HG02623 (cell line): Measurements from ENCODE around the gene DALRD3.
A peak's percentile ranks its signal among the peaks of the same experiment; 100 is the strongest.
"Not testable (repeated sequence)": the region's sequence is repeated elsewhere in the genome, so short reads cannot be mapped to it uniquely, and the experiment has no call there.

ENCODE experiments used
- ATAC-seq: cut with Tn5 transposase; IDR thresholded peaks from one replicate; pipeline ENCODE4 v1.9.1; 2021; ENCODE audit warnings: moderate library complexity; ENCODE audit not compliant: unreplicated experiment

DALRD3 gene

DNA sequence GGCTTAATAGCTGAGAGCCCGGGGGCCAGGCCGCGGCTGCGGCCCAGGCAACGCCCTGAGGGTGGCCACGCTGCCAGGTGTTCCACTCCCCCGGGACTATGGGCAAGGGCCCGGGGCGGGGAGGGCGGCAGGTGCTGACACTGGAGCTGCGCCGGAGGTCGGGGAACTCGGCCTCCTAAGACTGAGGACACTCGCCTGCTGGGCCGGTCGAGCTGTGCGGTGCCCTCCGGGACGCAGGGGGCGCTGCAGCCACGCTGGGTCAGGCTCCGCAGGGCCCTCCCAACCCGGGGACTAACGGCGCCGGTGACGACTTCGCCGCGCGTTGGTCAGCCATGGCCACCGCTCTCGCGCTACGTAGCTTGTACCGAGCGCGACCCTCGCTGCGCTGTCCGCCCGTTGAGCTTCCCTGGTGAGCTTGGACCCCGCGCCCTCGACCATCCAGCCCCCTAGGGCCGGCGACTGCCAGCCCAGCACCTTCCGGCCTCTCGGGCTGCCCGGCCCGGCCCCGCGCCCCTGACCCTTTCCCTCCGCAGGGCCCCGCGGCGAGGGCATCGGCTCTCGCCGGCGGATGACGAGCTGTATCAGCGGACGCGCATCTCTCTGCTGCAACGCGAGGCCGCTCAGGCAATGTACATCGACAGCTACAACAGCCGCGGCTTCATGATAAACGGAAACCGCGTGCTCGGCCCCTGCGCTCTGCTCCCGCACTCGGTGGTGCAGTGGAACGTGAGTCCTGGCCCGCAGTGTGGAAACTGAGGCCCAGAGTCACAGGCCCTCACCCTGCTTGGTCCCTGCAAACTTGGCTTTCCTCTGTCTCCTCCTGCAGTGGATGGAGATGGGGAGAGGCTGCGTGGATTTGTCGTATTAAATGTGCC, 3.7 kb upstream of the DALRD3 start, which contains the start of gene NDUFAF3:
Gene NDUFAF3, plus strand, starts transcription at position 309 of the 875 bp plus-strand sequence. Its CDS starts 24 bp downstream, at position 333.
- peak; percentile 43 for ATAC-seq

DNA sequence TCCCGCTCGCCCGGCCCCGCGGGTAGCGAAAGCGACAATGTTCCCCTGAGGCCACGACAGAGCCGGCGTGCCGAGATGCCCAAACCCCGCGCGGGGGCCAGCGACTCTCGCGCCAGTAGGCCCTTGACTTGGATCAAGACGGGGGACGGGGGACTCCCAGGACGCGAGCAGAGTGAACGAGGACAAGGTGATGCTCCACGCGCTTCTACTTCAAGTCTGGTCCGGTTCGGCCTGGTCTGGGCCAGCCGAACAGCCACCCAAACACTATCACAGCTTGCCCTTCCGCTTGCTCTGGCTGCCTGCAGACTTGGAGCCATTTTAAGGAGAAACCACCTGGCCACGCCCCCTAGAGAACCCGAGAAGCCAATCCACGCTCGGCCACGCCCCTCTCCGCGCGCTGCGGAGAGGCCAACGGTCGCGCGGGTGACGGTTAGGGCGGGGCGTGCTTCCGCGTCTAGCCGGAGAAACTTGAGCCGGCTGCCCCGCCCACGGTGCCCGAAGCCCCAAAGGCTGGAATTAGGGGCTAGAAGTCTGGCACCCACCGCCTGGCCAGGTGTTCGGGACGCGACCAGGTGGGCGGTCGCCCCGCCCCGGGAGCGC, 2.9 kb upstream of the DALRD3 start:
- ATAC-seq, result peak; percentile 50

DNA sequence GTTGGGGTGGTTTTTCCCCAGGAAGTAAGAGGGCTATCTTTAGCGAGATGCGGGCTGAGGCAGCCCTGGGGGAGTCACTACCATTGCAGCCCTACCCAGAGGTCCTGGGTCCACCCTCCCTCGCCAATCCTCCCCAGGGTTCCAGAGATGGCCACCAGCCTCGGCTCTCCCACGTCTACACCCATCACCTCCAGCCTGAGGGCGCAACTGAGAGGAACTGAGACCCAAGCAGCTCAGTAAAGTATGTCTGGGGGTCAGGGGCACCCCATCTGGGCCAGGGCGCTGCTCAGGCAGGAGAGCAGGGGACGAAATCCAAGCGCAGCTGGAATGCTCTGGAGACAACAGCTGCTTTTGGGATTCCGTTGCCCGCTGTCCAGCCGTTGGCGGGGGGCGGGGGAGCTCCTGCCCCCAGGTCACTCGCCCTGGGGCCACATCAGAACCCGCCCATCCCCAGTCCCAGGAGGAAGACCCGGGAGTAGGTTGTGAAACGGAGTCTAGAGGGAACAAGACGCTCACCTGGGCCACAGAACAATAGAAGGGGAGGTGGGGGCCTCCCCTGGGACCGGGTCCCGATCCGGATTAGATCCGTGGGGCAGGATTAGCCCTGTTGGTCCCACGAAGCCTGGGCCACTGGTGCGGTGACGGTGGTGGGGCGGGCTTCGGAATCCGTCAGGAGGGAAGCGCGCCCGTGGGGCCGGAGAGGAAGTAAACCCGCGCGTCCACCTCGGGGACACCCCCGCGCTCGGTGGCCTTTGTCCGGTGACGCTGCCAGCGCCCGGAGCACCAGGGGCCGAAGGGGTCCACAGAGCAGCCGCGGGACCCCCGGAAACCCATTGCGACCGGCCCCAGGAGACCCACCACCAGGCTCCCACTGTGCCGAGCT, 2.2 kb upstream of the DALRD3 start:
- ATAC-seq, result no peak

DNA sequence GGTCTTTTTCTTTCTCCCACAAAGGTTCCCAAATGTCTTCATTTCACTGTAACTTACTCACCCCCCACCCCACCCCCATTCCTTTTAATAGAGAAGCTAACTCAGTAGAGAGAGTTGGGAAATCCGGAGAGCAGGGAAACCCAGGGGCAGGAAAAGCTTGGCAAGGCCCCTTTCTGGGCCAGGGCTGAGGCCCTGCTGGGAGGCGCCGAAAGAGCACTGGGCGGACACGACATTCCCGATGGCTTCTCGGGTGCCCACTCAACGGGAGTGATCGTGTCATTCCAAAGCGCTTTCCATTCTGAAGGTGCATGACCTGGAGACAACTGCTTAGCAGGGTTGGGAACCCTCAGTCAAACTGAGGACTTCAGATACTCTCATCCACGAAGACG, 1.6 kb upstream of the DALRD3 start:
- no peak for ATAC-seq

DNA sequence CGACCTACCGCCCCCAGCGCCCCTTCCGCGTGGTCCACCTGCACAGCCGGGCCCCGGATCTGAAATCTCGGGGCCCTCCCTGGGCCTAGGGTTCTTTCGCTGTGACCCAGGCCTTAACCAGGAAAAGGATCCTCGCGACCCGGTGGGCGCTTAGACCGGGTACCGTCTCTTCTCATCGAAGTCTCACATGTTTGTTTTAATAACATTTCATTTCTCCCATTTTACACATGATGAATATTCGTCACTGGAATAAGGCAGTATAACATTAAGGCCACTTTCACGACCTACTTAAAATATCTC, 277 bp upstream of the DALRD3 start:
- no peak for ATAC-seq

DNA sequence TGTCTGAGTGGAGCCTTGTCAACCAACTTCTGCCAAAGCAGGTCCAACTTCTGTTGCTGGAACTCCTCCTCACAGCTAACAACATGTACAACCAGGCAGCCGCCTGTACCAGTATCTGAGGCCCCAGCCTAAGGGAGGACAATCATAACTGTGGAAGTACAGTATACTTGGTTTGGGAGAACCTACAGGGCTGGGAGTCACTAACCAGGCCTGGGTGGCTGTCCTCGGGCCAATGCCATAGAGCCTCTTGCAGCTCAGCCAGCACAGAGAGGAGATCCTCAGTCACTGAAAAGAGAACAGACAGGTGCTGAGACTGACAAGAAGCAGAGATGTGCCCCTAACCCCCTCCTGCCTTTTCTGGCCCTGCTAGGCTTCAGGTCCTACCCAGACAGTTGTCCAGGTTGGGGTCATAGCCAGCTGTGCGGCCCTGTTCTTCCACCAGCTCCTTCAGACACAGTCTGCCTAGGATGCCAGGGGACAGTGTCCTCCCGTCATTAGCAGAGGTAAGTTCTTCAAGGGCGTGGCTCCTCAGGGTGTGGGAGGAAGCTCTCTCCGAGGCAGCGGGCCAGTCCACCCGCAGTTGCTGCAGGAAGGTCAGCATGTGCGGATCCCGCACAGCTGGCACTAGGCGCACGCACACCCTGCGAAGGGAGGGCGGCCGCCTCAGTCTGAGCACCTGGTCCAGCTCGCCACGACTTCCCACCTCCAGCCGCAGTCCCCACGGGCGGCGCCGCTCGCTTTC, 980 bp downstream of the DALRD3 start:
- ATAC-seq, result no peak

DNA sequence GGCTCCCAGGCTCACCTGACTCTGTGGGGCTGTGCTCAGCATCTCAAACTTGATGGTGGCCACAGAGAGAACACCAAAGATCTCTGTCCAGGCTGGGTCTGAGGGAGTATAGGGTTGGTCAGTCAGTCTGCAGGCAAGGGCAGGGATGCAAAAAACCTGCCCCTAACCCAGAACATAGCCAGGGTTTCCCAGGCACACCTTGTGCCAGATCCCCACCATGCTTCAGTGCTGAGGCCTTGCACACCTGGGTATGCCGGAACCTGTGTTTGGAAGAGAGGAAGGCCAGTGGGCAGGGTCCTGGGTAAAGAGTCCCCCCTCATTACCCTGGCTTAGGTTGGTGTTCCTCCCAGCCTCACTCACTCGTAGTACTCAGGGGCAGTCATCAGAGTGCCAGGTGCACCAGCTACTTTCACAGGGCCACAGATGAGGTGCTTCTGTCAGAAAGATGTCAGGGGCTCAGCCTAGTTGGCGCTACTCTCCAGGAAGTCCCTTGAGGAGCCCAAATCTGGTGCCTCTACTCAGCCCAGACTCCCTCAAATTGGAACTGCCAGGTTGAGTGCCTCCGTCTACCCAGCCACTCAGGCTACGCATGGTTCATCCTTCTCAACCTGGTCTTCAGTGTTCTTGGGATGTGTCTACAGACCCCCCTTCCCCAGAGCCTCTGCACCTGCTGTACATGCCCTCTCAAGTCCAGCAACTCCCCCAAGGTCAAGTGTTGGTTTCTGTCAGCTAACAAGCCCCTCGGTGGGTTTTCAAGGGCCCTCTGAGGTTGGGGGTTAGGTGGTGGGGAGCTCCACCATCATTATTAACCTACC, 1.8 kb downstream of the DALRD3 start:
- ATAC-seq, result no peak

DNA sequence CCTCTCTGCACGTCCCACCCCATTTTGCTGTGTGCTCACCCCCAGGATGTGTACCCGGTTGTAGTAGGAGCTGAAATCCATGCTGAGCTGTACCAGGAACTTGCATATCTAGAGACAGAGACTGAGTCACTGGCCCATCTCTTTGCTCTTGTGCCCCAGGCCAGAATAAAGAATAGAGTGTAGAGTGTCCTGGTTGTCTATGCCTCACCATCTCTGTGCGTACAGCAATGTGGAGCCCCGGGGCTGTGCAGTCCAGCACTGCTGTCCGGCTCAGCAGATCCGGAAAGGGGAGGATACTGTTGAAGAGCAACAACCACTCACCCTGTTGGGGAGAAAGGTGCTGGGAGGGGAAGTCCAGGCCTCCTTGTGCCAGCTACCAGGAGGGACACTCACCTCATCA, 2.6 kb downstream of the DALRD3 start:
- no peak for ATAC-seq

DNA sequence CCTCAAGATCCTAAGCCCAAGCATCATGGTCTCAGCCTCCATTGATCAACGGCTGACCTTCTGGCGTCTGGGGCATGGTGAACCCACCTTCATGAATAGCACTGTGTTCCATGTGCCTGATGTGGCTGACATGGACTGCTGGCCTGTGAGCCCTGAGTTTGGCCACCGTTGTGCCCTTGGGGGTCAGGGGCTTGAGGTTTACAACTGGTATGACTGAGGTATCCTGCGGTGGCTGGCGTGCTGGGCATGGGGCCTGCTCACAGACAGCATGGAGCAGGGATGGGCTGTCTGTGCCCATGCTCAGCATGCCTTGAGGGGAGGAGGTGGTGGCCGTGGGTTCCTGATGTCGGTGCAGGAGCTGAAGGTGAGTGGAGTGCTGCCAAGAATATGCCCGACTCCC, 3.3 kb downstream of the DALRD3 start:
- ATAC-seq, result no peak

DNA sequence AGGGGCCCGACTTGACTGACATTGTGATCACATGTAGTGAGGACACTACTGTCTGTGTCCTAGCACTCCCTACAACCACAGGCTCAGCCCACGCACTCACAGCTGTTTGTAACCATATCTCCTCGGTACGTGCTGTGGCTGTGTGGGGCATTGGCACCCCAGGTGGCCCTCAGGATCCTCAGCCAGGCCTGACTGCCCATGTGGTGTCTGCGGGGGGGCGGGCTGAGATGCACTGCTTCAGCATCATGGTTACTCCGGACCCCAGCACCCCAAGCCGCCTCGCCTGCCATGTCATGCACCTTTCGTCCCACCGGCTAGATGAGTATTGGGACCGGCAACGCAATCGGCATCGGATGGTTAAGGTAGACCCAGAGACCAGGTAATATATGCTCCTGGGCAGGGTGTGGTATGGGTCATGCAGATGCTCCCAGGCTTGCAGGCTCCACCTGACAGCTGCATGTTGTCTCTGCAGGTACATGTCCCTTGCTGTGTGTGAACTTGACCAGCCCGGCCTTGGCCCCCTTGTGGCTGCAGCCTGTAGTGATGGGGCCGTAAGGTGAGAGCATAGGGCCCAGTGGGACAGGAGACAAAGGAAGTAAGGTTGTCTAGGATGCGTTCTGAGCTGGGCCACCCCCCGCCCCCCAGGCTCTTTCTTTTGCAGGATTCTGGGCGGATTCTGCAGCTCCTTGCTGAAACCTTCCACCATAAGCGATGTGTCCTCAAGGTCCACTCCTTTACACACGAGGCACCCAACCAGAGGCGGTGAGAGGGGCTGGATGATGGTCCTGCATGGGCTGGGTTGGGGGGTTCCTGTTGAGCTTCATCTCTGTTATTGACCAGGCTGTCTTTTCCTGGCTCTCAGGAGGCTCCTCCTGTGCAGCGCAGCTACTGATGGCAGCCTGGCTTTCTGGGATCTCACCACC, 4.4 kb downstream of the DALRD3 start:
- ATAC-seq, result no peak

DNA sequence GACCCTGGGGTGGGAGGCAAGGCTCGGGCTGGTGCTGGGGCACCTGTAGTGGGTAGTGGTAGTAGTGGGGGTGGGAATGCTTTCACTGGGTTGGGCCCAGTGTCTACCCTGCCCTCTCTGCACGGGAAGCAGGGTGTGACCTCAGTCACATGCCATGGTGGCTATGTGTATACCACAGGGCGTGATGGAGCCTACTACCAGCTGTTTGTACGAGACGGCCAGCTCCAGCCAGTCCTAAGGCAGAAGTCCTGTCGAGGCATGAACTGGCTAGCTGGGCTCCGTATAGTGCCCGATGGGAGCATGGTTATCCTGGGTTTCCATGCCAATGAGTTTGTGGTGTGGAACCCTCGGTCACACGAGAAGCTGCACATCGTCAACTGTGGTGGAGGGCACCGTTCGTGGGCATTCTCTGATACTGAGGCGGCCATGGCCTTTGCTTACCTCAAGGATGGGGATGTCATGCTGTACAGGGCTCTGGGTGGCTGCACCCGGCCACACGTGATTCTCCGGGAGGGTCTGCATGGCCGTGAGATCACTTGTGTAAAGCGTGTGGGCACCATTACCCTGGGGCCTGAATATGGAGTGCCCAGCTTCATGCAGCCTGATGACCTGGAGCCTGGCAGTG, 5.2 kb downstream of the DALRD3 start:
- ATAC-seq, result no peak

DNA sequence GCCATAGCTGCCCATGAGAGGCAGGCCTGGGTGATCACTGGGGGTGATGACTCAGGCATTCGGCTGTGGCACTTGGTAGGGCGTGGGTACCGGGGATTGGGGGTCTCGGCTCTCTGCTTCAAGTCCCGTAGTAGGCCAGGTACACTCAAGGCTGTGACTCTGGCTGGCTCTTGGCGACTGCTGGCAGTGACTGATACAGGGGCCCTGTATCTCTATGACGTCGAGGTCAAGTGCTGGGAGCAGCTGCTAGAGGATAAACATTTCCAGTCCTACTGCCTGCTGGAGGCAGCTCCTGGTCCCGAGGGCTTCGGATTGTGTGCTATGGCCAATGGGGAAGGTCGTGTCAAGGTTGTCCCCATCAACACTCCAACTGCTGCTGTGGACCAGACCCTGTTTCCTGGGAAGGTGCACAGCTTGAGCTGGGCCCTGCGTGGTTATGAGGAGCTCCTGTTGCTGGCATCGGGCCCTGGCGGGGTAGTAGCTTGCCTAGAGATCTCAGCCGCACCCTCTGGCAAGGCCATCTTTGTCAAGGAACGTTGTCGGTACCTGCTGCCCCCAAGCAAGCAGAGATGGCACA, 5.9 kb downstream of the DALRD3 start:
- ATAC-seq, result no peak

DNA sequence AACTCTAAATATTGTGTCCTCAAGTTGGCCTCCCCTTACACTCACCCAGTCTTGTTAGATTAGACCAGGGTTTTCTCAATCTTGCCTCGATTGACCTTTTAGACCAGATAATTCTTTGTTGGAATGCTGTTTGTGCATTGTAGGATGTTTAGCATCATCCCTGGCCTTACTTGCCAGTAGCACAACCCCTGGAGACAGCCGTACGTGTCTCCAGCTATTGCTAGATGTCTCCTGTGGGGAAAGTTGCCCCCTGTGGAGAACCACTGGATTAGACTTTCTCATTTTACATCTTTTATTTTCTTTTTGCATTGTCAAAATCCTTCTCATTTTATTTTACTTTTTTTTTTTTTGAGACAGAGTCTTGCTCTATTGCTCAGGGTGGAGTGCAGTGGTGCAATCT, 9.0 kb downstream of the DALRD3 start:
- ATAC-seq, result no peak

DNA sequence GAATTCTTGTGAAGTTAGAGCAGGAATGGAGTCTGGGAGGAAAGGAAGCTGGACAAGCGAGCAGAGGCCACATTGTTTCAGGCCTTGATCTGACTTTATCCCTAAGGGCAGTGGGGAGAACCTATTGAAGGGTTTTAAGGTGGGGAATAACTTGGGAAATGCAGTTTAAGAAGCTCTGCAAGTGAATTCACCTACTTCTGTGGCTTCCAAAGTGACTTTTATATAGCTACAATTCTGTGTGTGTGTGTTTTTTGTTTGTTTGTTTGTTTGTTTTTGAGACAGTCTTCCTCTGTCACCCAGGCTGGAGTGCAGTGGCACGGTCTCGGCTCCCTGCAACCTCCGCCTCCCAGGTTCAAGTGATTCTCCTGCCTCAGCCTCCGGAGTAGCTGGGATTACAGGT, 9.8 kb downstream of the DALRD3 start:
- not testable (repeated sequence) for ATAC-seq

DNA sequence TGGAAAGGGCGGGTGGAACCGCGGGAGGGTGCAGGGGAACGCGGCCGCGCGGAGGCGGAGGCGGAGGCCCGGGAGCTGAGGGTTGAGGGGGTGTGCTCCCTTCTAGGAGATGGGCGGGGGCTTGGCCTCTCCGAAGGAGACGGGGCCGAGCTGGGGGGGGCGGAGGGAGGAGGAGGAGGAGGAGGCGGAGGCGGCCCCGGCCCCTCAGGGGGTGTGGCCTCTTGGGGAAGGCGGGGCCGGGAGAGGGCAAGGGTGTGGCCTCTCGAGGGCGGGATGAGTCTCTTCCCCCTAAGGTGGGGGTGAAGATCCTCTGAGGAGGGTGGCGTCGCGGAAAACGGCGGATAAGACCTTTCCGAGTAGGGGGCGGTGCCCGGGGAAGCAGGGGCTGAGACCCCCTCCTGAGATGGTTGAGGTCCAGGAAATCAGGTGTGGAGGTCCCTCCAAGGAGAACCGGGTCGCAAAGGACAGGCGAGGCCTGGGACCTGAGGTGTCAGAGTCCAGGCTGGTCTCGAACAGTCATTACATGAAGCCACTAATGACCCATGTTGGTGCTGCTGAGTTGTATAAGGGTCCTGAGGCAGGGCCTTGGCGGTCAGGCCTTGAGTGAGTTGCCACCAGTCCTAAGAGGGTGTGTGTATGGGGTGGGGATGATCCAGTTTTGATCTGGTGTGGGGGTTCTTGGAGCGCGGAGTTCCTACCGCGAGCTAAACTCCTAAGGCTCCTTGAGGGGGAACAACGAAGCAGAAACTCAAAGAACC, 10.4 kb downstream of the DALRD3 start:
- peak; percentile 31 for ATAC-seq

DNA sequence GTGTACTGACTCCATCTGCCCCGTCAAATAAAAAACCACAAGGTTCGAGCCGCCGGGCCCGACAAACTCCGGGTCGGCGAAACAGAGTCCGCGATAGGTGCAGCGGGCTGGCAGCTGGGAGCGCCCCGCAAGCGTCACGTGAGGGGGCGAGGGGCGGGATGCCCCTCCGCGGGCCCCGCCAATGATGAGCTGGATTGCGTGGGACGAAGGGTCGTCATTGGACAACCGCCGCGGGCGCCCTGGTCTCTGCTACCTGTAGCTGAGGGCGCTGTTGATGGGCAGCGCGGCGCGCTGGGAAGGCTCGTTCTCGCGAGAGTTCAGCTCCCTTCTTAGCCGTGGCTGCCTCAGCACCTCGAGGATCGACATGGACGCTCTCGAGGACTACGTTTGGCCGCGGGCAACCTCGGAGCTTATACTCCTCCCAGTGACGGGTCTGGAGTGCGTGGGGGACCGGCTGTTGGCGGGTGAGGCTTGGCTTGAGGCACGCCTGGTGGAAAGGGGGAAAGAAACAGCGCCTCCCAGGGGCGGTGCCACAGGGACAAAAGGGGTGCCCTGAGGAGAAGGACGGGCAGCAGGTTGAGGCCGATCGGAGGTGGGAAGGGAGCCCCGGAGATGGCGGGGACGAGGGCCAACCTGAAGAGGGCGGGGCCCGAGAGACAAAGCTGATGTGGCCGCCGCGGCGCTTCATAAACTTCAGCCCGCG, 11.2 kb downstream of the DALRD3 start, which contains the start of gene WDR6:
Gene WDR6, plus strand, starts transcription at position 324 of the 703 bp plus-strand sequence. Its CDS starts 41 bp downstream, at position 365.
- peak; percentile 81 for ATAC-seq
